Pulmonary artery endothelial cell (primary cell): ENCODE results near the gene RGS10. TPM values are rescaled to one million over a fixed set of nuclear protein-coding genes. Genes with fewer than 3 reads are reported as not detected.

Experiments used
- DNase-seq: peaks from one replicate; pipeline ENCODE4 v3.0.0-alpha.2; 2011; ENCODE audit warnings: low read depth, low spot score
- total RNA-seq: library from RNA; depleted of rRNA; stranded (reverse); fragments of >200 nt; gene quantifications from 2 replicates; pipeline ENCODE4 v1.2.3, GENCODE V29; 2014

The RGS10 gene
- total RNA-seq, 1 donor from 2014 or later, result 29.6 TPM

- DNase-seq, result no peak
Observed at GRCh38 chr10:119520283-119520682, 22.2 kb downstream of the RGS10 start.

GRCh38 chr10:119518936-119519335, 23.6 kb downstream of the RGS10 start:
- DNase-seq, result no peak

GRCh38 chr10:119518176-119518575, 24.3 kb downstream of the RGS10 start:
- no peak for DNase-seq

- DNase-seq, result no peak
Observed at GRCh38 chr10:119517235-119518141, 25.0 kb downstream of the RGS10 start.

- DNase-seq, result no peak
Observed at GRCh38 chr10:119516381-119517234, 25.9 kb downstream of the RGS10 start.

- no peak for DNase-seq
Observed at GRCh38 chr10:119515511-119516045, 26.9 kb downstream of the RGS10 start.

GRCh38 chr10:119514819-119515218, 27.7 kb downstream of the RGS10 start:
- DNase-seq, result no peak

GRCh38 chr10:119511828-119512515, 30.5 kb downstream of the RGS10 start:
- DNase-seq, result no peak

- no peak for DNase-seq
Observed at GRCh38 chr10:119509909-119510451, 32.5 kb downstream of the RGS10 start.

GRCh38 chr10:119507115-119507514, 35.4 kb downstream of the RGS10 start:
- no peak for DNase-seq

GRCh38 chr10:119505588-119506315, 36.8 kb downstream of the RGS10 start:
- no peak for DNase-seq

GRCh38 chr10:119505131-119505551, 37.4 kb downstream of the RGS10 start:
- DNase-seq, result no peak

- DNase-seq, result no peak
Observed at GRCh38 chr10:119504651-119505050, 37.9 kb downstream of the RGS10 start.

GRCh38 chr10:119503821-119504220, 38.7 kb downstream of the RGS10 start:
- no peak for DNase-seq

GRCh38 chr10:119502618-119503155, 39.8 kb downstream of the RGS10 start:
- no peak for DNase-seq

GRCh38 chr10:119502209-119502608, 40.3 kb downstream of the RGS10 start:
- DNase-seq, result no peak

- DNase-seq, result no peak
Observed at GRCh38 chr10:119501690-119502089, 40.8 kb downstream of the RGS10 start.

GRCh38 chr10:119500821-119501220, 41.7 kb downstream of the RGS10 start:
- no peak for DNase-seq

- DNase-seq, result no peak
Observed at GRCh38 chr10:119500123-119500795, 42.3 kb downstream of the RGS10 start.

- DNase-seq, result no peak
Observed at GRCh38 chr10:119499677-119500002, 42.9 kb downstream of the RGS10 start.
